Thymus (tissue), 11 donors: ENCODE measurements around the gene SLC1A7. TPM values are rescaled to one million over a fixed set of nuclear protein-coding genes. Genes with fewer than 3 reads are reported as not detected.

Source experiments
- DNase-seq, 9 donors: peaks; one replicate each; pipeline ENCODE4 v3.0.0-alpha.2; 2013; ENCODE audit warnings: low spot score in 9 of 9, low read depth in 6 of 9, missing footprints in 1 of 9
- H3K27ac ChIP-seq, 2 donors: one replicate each; pipeline ENCODE4 v1.5.1; 2013; ENCODE audit warnings: control low read depth in 1 of 2, low read depth in 1 of 2, low read length in 1 of 2, mild to moderate bottlenecking in 1 of 2, moderate library complexity in 1 of 2
- H3K27me3 ChIP-seq, 2 donors: one replicate each; pipeline ENCODE4 v1.5.1; 2013; ENCODE audit warnings: low read length in 1 of 2; ENCODE audit not compliant: control insufficient read depth in 2 of 2, insufficient read depth in 1 of 2
- H3K36me3 ChIP-seq, 2 donors: one replicate each; pipeline ENCODE4 v1.5.1; 2013; ENCODE audit warnings: low read length in 1 of 2, mild to moderate bottlenecking in 1 of 2, moderate library complexity in 1 of 2; ENCODE audit not compliant: control insufficient read depth in 2 of 2, insufficient read depth in 2 of 2
- H3K4me1 ChIP-seq, 2 donors: one replicate each; pipeline ENCODE4 v1.5.1; 2013; ENCODE audit warnings: low read length in 2 of 2; ENCODE audit not compliant: control insufficient read depth in 2 of 2, insufficient read depth in 2 of 2
- H3K4me3 ChIP-seq, 2 donors: one replicate each; pipeline ENCODE4 v1.5.1; 2013; ENCODE audit warnings: low read length in 2 of 2, control low read depth in 1 of 2, mild to moderate bottlenecking in 1 of 2
- H3K9me3 ChIP-seq, 2 donors: one replicate each; pipeline ENCODE4 v1.5.1; 2013; ENCODE audit warnings: low read length in 1 of 2, mild to moderate bottlenecking in 1 of 2; ENCODE audit not compliant: control insufficient read depth in 2 of 2, insufficient read depth in 1 of 2
- WGBS: extraction: QIAGEN DNeasy Blood & Tissue Kit; methylation state at CpG from one replicate; pipeline ENCODE4 v1.1.7; 2013; 5-methylcytosine and 5-hydroxymethylcytosine counted together
- polyA plus RNA-seq: library from polyadenylated mRNA; stranded (reverse); fragments of 200-250 nt; gene quantifications from one replicate; pipeline ENCODE4 v1.2.3, GENCODE V29; 2013
- total RNA-seq: library from RNA; stranded (reverse); fragments of 120-200 nt; gene quantifications from one replicate; pipeline ENCODE4 v1.2.4, GENCODE V29; 2013
- donor health status: healthy.

SLC1A7 gene
- total and polyA plus RNA-seq, 2 donors = under 0.01 to 0.07 TPM

GRCh38 chr1:53043271-53043670 is 99.2 kb downstream of the SLC1A7 start:
- no peak for DNase-seq
- peaks cover 20 to 28% of the 10 kb centered on the region in 2 donors for H3K36me3 ChIP-seq

GRCh38 chr1:53038566-53038965 is 103.9 kb downstream of the SLC1A7 start:
- 97% methylated on average over 3 of the region's 3 CpGs for WGBS
- Histone ChIP-seq H3K4me3 (no peak overlapping the region), H3K4me1 (no peaks in the 10 kb centered on the region), H3K27ac (no peak overlapping the region), H3K27me3 (no peaks in the 10 kb centered on the region), H3K9me3 (no peaks in the 10 kb centered on the region), H3K36me3 (peaks cover 19 to 25% of the 10 kb centered on the region in 2 donors)
- DNase-seq = no peak

More at GRCh38 chr1:53043271-53043670, 99.2 kb downstream of the SLC1A7 start:
- H3K4me3 ChIP-seq = no peak overlapping the region
- peaks cover 16 to 18% of the 10 kb centered on the region in 2 donors for H3K4me1 ChIP-seq
- no peaks in the 10 kb centered on the region for H3K27me3 ChIP-seq
- H3K27ac ChIP-seq = no peak overlapping the region
- H3K9me3 ChIP-seq = no peaks in the 10 kb centered on the region

Other genes with a start within 250 kb of the SLC1A7 start
- gene ECHDC2, start 220.9 kb downstream of the SLC1A7 start, total RNA-seq = 31.6 TPM
- gene ECHDC2, start 220.9 kb downstream of the SLC1A7 start, polyA plus RNA-seq = 114 TPM
- 141 TPM for gene SCP2, start 215.4 kb downstream of the SLC1A7 start, total RNA-seq
- 179 TPM for gene SCP2, start 215.4 kb downstream of the SLC1A7 start, polyA plus RNA-seq
- 1.4 TPM for gene PODN, start 80.4 kb downstream of the SLC1A7 start, total RNA-seq
- gene PODN, start 80.4 kb downstream of the SLC1A7 start, polyA plus RNA-seq = 4.8 TPM
- gene CPT2, start 54.2 kb upstream of the SLC1A7 start, total RNA-seq = 15.5 TPM
- gene CPT2, start 54.2 kb upstream of the SLC1A7 start, polyA plus RNA-seq = 17.0 TPM
- 55.6 TPM for gene CZIB, start 78.0 kb upstream of the SLC1A7 start, total RNA-seq
- gene CZIB, start 78.0 kb upstream of the SLC1A7 start, polyA plus RNA-seq = 88.6 TPM
- gene MAGOH, start 95.9 kb upstream of the SLC1A7 start, total RNA-seq = 84.3 TPM
- 134 TPM for gene MAGOH, start 95.9 kb upstream of the SLC1A7 start, polyA plus RNA-seq
- gene LRP8, start 185.4 kb upstream of the SLC1A7 start, total RNA-seq = 4.5 TPM
- gene LRP8, start 185.4 kb upstream of the SLC1A7 start, polyA plus RNA-seq = 1.7 TPM